HG03457 (cell line): ENCODE results near the gene RASD2.

Experiments
- ATAC-seq: cut with Tn5 transposase; IDR thresholded peaks from one replicate; pipeline ENCODE4 v1.9.1; 2021; ENCODE audit warnings: moderate number of reproducible peaks; ENCODE audit not compliant: unreplicated experiment

RASD2 gene

DNA sequence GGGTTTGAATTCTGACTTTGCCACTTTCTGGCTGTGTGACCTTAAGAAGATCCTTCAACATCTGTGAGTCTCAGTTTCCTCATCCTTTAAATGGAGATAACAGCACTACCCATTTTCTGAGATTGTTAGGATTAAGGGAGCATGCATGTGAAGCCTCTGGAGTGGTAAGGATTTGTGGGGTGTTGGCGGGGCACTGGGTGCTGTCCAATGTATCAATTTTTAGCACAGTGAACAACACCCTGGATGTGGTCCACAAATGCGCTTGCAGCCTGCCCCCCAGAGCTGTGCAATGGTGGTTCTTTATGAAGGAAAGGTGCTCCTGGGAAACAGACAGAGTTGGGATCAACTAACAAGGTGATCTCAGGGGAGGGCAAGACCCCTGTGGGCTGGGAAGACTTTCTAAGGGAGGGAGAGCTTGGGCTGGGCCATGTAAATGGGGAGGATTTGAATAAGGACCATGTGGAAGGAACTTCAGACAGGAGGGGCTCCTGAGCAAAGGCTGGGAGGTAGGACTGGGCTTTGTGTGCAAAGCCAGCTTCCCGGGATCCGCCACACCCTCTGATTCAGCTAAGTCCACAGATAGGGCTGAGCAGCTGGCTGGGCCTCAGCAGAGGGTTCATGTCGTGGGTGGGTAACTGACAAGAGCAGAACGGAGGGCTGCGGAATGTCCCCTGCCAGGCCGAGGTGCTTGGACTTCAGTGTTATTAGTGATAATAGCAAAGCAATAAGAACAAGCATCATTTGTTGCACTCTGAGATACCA, 22.7 kb upstream of the RASD2 start:
- no peak for ATAC-seq

GRCh38 chr22:35518811-35519210, 21.8 kb upstream of the RASD2 start:
- no peak for ATAC-seq

DNA sequence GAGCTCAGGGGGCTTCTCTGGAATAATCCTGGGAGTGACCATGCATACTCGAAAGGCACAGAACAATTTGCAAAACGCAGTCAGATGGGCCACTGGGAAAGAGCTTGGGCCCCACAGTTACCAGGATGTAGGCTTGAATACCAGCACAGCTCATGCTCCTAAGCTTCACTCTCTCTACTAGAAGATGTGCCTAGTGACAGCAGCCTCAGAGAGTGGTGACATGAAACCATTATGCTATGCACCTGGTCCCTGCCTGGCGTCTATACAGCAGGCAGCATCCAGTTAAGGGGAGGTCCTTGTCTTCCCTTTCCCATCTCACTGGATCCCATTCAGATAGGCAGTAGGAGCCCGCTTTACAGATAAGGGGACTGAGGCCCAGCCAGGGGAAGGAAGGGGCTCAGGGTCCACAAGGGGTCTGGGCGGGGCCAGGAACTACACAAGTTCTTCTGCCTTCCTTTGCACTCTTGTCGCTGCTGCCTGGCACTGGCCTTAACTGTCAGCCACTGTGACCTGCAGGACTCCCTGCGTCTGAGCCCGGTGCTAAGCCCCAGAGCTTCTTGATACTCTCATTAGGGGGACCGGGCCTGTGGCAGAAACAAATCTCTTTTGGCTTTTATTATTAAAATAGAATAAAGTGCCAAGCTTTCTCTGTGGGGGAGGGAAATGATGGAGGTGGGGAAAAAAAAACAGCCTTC, 21.2 kb upstream of the RASD2 start:
- no peak for ATAC-seq

- no peak for ATAC-seq
Observed at GRCh38 chr22:35521358-35522224, 19.0 kb upstream of the RASD2 start.

GRCh38 chr22:35522225-35523149, 18.1 kb upstream of the RASD2 start:
- no peak for ATAC-seq

DNA sequence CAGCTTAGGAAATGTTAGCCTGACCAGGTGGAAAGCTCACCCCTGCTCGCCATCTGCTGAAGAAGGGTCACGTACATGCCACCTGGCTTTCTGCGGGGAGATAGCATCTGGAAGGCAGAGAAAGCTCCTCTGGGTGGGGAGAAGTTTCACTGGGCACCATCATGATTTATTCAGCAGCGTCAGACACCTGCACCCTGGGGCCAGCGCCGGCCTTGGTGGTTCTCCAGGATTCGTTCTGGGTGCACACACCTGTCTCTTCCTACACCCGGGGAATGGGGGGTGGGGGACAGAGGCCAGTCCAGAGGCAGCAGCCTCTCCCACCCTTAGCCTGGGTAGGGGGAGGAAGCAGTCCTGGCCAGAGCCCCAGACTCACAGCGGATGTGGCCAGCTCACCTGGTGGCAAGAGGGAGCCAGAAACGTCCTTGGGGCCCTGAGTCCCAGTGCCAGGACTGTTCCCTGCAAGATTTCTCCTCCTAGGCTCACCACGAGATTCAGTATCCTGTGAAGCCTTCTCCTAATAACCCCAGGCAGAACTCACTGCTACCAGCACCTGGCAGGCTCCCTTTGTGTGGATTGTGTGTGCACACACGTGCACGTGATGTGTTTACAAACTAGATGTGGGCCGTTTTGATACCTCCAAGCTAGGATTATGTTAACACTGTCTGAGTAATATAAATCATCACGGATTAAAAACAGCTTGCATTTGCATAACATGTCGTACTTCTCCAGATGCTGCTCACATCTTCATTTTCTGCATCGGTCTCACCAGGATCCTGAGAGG, 17.3 kb upstream of the RASD2 start:
- no peak for ATAC-seq

DNA sequence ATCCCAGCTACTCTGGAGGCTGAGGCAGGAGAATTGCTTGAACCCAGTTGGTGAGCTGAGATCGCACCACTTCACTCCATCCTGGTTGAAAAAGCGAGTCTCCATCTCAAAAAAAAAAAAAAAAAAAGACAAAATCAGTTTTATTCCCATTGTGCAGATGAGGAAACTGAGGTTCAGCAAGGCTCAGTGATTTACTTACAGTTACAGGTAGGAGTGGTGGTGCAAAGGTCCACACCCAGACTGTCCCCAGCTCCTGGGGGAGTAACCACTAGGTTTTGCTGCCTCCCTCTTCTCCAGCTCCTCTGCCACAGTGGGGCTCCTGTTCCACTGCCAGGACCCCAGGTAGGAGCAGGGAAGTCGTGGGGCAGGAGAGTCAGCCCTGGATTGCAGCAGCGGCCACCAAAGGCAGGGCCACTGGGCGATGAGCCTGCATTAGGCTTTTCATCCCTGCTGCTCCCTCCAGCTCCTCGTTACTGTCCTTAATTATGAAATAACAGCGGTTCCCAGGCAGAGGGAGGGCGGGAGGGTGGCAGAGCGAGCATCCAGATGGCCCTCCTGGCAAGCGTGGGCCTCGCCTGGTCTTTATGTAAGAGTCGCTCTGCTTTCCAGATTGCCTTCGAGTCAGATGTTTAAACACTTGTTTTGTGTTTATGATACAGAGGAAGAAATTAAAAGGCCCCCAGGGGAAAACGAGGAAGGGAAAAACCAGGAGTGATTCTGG, 15.5 kb upstream of the RASD2 start:
- no peak for ATAC-seq

DNA sequence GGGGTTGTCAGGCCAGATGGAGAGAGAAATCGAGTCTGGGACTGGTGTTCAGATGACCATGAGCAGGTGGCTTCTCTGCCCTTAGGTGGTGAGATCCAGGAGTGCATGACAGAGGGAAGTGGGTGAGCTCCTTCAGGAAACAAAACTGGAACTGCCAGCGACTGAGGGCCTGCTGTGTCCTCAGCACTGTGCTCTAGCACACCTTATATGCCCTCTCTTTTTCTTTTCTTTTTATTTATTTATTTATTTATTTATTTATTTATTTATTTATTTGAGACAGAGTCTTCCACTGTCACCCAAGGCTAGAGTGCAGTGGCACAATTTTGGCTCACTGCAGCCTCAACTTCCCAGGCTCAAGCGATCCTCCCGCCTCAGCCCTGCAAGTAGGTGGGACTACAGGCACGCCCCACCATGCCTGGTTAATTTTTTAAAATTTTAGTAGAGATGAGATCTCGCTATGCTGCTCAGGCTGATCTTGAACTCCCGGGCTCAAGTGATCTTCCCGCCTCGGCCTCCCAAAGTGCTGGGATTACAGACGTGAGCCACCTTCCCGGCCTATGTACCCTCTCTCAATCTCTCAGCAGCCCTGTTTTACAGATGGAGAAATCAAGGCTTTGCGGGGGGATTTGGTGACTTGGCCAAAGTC, 14.8 kb upstream of the RASD2 start:
- ATAC-seq: no peak

- ATAC-seq: no peak
Observed at GRCh38 chr22:35526333-35526979, 14.2 kb upstream of the RASD2 start.

DNA sequence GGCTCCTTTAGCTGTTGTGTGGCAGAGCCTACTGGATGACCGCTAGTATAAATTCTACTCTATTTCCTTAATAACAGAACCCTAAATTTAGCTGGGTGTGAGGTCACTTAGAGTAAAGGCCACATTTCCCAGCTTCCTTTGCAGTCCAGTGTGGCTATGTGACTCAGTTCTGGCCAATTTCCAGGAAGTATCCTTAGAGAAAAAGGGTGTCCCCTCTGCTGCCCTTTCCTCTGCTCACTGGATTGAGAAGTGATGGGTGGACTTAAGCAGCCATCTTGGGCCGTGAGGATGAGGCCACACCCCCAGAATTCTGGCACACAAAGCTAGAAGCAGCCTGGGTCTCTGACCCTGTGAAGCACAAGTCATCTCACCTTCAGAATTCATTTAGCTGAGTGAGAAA, 11.7 kb upstream of the RASD2 start:
- no peak for ATAC-seq

DNA sequence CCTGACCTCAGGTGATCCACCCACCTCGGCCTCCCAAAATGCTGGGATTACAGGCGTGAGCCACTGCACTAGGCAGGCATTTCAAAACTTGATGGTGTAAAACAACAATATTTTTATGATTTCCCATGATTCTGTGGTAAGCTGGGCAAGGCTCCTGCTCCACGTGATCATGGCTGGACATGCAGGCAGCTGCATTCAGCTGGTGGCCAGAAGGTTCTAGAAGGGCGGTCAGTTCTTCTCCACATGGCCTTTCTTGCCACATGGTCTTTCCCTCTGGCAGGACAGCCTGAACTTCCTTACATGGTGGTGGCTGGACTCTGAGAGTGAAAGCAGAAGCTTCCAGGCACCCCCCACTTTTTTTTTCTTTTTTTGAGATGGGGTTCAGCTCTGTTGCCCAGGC, 9.9 kb upstream of the RASD2 start:
- no peak for ATAC-seq

DNA sequence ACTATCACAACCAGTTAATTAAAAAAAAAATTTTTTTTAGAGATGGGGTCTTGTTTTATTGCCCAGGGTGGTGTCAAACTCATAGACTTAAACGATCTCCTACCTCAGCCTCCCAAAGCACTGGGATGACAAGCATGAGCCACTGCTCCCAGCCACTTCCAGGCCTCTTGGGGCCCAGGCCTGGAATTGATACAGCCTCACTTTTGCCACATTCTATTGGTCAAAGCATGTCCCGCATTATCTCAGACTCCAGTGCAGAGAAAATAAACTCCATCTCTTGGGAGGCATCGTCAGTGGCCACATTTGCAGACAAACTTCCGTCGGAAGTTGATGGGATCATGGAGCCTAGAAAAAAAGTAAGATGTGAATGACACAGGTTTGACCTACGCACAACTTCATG, 9.4 kb upstream of the RASD2 start:
- no peak for ATAC-seq

DNA sequence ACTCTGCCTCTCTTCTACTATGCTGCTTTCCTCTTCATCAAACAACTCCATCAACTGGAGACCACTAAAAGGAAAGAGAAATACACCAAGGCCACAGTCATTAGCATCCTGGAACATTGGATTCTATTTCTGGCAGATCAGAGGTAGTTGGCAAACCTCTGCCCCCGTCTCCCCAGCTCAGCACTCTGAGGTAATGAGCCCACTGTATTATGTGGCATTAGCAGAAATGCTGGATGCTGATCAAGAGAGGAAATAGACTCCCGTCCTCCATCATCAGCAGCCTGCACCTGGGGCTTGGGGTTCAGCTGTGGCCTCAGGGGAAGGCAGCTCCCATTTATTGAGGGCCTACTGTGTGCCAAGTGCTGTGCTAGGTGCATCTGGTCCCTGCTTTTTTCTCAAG, 9.0 kb upstream of the RASD2 start:
- ATAC-seq: no peak

DNA sequence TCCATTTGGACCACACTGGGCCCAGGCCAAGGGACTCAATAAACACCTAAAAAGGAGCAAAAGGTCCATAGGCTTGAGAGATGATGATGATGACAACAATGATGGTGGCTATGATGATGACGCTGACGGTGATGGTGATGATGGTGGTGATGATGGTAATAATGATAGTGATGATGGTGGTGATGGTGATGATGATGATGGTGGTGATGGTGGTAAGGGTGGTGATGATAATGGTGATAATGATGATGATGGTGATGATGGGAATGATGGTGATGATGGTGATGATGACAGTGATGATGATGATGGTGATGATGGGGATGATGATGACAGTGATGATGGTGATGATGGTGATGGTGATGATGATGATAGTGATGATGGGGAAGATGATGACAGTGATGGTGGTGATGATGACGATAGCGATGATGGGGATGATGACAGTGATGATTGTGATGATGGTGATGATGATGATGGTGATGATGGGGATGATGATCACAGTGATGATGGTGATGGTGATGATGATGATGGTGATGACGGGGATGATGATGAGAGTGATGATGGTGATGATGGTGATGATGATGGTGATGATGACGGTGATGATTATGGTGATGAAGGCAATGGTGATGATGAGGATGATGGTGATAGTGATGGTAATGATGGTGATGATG, 7.1 kb upstream of the RASD2 start:
- ATAC-seq: no peak

DNA sequence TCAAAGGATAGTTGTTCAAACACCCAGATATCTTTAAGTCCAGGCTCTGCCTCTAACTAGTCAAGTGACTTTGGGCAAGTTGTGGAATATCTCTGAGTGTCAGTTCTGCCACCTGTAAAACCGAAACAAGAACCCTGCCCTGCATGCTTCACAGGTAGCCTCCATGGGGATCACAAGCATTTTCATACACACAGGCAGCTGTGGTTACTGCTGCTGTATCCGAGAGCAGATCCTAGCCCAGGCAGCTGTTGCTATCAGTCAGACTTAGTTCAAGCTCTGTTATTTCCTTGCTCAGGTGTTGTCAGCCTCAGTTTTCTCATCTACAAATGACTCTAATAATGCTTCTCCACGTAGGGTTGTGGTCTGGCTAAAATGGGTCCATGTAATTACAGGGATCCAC, 6.5 kb upstream of the RASD2 start:
- ATAC-seq: no peak

GRCh38 chr22:35537232-35537631, 3.4 kb upstream of the RASD2 start:
- ATAC-seq: no peak

DNA sequence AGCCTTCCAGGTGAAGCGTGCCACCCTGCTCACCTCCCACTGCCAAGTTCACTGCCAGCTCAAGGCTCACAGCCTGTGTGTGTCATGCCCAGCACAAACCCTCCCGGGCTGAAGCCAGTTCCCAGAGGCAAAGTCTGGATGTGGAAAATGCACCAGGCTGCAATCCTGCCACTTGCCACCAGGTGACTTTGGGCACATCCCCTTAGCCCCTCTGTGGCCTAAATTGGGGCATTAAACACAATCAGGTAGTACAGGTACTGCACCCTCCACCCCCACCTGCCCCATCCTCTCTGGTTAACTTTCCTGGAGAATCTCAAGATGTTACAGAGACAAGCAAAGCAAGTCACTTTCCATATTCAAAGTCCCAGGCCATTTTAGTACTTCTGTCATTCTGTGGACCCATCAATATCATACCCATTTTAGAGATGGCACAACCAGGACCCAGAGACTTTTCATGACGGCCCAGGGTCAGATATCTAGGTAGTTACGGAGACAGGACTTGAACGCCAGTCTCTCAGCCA, 1.8 kb upstream of the RASD2 start:
- ATAC-seq: no peak
